ENCODE data around the gene KIRREL3. TPM values are rescaled to one million over a fixed set of nuclear protein-coding genes. Genes with fewer than 3 reads are reported as not detected.

Gene KIRREL3
- total and polyA plus RNA-seq, 7 experiments from 2014 or later, result not detected

DNA sequence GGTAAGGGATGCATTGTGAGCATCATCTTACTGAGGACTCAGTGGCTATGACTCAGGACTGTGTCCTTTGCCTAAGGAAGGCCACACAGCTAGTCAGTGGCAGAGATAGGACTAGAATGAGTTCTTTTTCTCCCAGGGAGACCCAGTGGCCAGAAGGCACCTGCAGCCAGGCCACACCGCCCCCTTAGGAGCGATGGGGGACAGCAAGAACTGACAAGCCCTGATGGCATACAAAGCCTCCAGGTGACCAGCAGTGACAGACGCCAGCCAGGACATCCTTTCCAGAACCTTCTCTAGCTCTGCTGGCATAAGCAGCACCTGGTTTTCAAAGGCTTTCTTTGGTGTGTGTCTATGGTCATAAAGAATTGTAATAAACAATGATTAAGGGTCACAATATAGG lies 405.0 kb downstream of the KIRREL3 start:
- H3K36me3 ChIP-seq (ENCODE audit: control insufficient read depth in 2 of 3, insufficient read depth in 3 of 3, low read length in 3 of 3), result no peaks in the 10 kb centered on the region
- no peaks in the 10 kb centered on the region for H3K4me1 ChIP-seq (ENCODE audit: control insufficient read depth in 2 of 2, insufficient read depth in 2 of 2, low read length in 2 of 2)
- H3K4me3 ChIP-seq (ENCODE audit: low read length), result no peak overlapping the region
- Mint-ChIP-seq H3K4me1 (no peaks in the 10 kb centered on the region), H3K9me3 (peaks cover 0 to 14% (median 0%) of the 10 kb centered on the region in 11 donors), H3K36me3 (no peaks in the 10 kb centered on the region), H3K27me3 (peaks cover 4 to 19% (median 8%) of the 10 kb centered on the region in 5 donors), H3K27ac (no peak overlapping the region), H3K4me3 (no peak overlapping the region)
- intact Hi-C loops (cut with micrococcal nuclease), result no loop called here
- no peak overlapping the region for H3K27ac ChIP-seq (ENCODE audit: low read depth, low read length)
- ATAC-seq, result no peak
- no peaks in the 10 kb centered on the region for H3K9me3 ChIP-seq (ENCODE audit: control insufficient read depth in 2 of 3, low read length in 3 of 3)
- H3K27me3 ChIP-seq (ENCODE audit: control insufficient read depth in 2 of 2, insufficient read depth in 2 of 2, low read length in 2 of 2), result no peaks in the 10 kb centered on the region
- ChIA-PET POLR2A (no interaction called here), CTCF (no interaction called here)
- DNase-seq, result no peak

DNA sequence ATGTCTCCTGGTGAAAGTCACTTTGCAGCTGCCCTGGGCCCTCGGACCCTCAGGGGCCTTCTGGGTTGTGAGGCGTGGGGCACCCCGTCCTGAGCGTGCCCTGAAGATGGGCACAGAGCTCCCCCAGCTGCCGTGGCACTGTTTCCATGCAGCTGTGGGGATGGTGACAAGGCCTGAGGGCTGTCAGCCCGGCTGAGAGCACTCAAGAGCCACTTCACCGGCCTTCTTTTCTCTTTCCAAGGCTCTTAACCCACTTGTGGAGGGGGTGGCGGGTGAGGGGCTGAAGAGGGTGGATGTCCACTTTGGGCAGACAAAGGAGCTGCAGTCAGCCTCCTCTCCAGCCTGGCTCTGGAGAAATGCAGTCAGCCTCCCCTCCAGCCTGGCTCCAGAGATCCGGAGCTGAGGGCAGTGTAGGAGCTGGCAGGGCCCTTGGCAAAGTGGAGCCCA lies 405.6 kb downstream of the KIRREL3 start:
- Histone ChIP-seq H3K27ac (ENCODE audit: low read depth, low read length) (no peak overlapping the region), H3K36me3 (ENCODE audit: control insufficient read depth in 2 of 3, insufficient read depth in 3 of 3, low read length in 3 of 3) (no peaks in the 10 kb centered on the region), H3K27me3 (ENCODE audit: control insufficient read depth in 2 of 2, insufficient read depth in 2 of 2, low read length in 2 of 2) (no peaks in the 10 kb centered on the region), H3K4me3 (ENCODE audit: low read length) (no peak overlapping the region), H3K4me1 (ENCODE audit: control insufficient read depth in 2 of 2, insufficient read depth in 2 of 2, low read length in 2 of 2) (no peaks in the 10 kb centered on the region), H3K9me3 (ENCODE audit: control insufficient read depth in 2 of 3, low read length in 3 of 3) (no peaks in the 10 kb centered on the region)
- ATAC-seq (no peak), DNase-seq (no peak)
- no peak overlapping the region for H3K4me3 Mint-ChIP-seq
- H3K27ac Mint-ChIP-seq, result no peak overlapping the region
- intact Hi-C loops (cut with micrococcal nuclease), result no loop called here
- CTCF ChIA-PET, result no interaction called here
- POLR2A ChIA-PET, result no interaction called here
- peaks cover 0 to 19% (median 5%) of the 10 kb centered on the region in 5 donors for H3K27me3 Mint-ChIP-seq
- H3K9me3 Mint-ChIP-seq, result peaks cover 0 to 14% (median 0%) of the 10 kb centered on the region in 11 donors
- no peaks in the 10 kb centered on the region for H3K36me3 Mint-ChIP-seq
- no peaks in the 10 kb centered on the region for H3K4me1 Mint-ChIP-seq

DNA sequence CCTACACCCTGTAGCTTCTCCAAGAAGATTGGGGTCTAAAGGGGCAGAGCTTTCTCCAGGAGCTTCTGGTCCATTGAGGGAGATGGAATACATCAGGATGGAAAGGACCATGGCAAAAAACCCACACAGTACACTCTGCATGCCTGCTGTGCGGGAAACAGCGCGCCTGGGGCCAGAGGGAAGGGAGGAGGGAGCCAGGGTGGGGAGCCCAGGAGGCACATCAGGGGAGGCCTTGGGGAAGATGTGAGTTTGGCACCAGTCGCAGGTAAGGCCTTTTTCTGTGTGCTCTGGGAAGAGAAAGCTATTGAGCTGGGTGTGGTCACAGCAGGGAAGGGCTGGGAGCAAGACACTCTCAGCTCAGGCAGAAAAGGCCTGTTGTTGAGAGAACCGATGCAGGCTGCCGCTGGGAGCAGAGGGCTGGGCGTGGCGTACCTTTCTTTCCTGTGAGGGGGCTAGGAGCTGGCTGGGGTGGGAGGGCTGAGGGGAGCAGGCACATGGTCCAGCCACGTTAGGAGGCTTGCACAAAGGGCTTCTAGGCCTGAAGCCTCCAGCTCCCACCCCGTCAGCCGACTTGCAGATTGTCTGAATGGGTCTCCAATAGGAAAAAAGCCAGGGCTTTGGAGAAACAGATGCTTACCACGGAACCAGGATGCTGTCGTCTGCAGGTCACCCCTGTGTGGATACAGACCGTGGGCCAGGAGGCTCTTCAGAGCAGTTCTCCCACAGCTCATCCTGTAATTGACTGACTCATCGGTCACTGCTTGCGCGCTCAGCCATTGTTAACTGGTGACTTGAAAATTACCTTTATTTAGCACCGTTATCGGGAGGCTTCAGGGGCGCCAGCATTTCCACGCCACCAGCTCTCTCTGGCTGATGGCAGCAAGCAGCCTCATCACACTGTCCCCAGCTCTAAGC lies 407.8 kb downstream of the KIRREL3 start:
- Mint-ChIP-seq H3K27me3 (peaks cover 0 to 6% (median under 1%) of the 10 kb centered on the region in 5 donors), H3K36me3 (no peaks in the 10 kb centered on the region), H3K9me3 (peaks cover 0 to 1% (median 0%) of the 10 kb centered on the region in 11 donors), H3K4me3 (no peak overlapping the region), H3K4me1 (no peaks in the 10 kb centered on the region), H3K27ac (no peak overlapping the region)
- Histone ChIP-seq H3K4me3 (ENCODE audit: low read length) (no peak overlapping the region), H3K27me3 (ENCODE audit: control insufficient read depth in 2 of 2, insufficient read depth in 2 of 2, low read length in 2 of 2) (no peaks in the 10 kb centered on the region), H3K4me1 (ENCODE audit: control insufficient read depth in 2 of 2, insufficient read depth in 2 of 2, low read length in 2 of 2) (no peaks in the 10 kb centered on the region), H3K9me3 (ENCODE audit: control insufficient read depth in 2 of 3, low read length in 3 of 3) (no peaks in the 10 kb centered on the region), H3K36me3 (ENCODE audit: control insufficient read depth in 2 of 3, insufficient read depth in 3 of 3, low read length in 3 of 3) (no peaks in the 10 kb centered on the region), H3K27ac (ENCODE audit: low read depth, low read length) (no peak overlapping the region)
- CTCF ChIA-PET, result no interaction called here
- no peak for ATAC-seq
- POLR2A ChIA-PET, result no interaction called here
- no peak for DNase-seq
- intact Hi-C loops (cut with micrococcal nuclease), result no loop called here

DNA sequence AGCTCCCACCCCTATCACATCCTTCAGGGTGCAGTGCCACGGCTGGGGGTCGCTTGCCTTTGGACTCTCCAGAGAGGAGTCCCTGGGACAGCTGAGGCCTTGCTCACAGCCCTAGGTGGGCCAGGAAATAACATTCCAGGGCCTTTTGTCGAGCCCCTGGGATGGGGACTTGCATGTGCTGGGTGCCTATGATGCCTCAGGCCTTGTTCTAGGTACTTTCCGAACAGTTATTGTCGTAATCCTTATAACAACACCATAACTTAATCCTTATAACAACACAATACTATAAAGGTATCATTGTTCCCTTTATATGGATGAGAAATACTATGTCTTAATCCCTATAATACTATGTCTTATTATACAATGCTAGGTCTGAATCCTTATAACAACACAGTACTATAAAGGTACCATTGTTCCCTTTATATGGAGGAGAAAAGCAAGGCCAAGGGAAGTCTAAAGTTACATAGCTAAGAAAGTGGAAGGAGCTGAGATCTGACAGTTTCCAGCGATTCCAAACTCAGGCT lies 408.5 kb downstream of the KIRREL3 start:
- no peaks in the 10 kb centered on the region for H3K36me3 Mint-ChIP-seq
- H3K4me1 Mint-ChIP-seq, result no peaks in the 10 kb centered on the region
- no peaks in the 10 kb centered on the region for H3K9me3 ChIP-seq (ENCODE audit: control insufficient read depth in 2 of 3, low read length in 3 of 3)
- POLR2A ChIA-PET, result no interaction called here
- no peak overlapping the region for H3K27ac ChIP-seq (ENCODE audit: low read depth, low read length)
- no peak overlapping the region for H3K4me3 ChIP-seq (ENCODE audit: low read length)
- ATAC-seq, result no peak
- no peak overlapping the region for H3K4me3 Mint-ChIP-seq
- intact Hi-C loops (cut with micrococcal nuclease), result no loop called here
- H3K36me3 ChIP-seq (ENCODE audit: control insufficient read depth in 2 of 3, insufficient read depth in 3 of 3, low read length in 3 of 3), result no peaks in the 10 kb centered on the region
- CTCF ChIA-PET, result no interaction called here
- H3K9me3 Mint-ChIP-seq, result no peaks in the 10 kb centered on the region
- peaks cover 0 to 6% (median 0%) of the 10 kb centered on the region in 5 donors for H3K27me3 Mint-ChIP-seq
- H3K27ac Mint-ChIP-seq, result no peak overlapping the region
- H3K4me1 ChIP-seq (ENCODE audit: control insufficient read depth in 2 of 2, insufficient read depth in 2 of 2, low read length in 2 of 2), result no peaks in the 10 kb centered on the region
- no peak for DNase-seq
- H3K27me3 ChIP-seq (ENCODE audit: control insufficient read depth in 2 of 2, insufficient read depth in 2 of 2, low read length in 2 of 2), result no peaks in the 10 kb centered on the region

DNA sequence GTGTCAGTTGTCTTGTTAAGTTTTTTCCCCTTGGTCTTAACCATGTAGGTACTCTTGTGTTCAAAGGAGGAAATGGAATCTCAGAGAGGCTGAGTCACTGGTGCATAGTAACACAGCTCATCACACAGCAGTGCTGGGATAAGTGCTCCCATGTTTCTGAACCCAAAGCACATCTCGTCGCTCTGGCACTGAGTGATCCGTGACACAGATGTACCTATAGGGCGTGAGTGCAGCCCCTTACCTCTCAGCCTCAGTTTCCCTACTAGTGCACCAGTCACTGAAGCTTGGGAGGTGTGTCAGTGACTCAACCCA lies 411.1 kb downstream of the KIRREL3 start:
- Histone ChIP-seq H3K9me3 (ENCODE audit: control insufficient read depth in 2 of 3, low read length in 3 of 3) (no peaks in the 10 kb centered on the region), H3K27me3 (ENCODE audit: control insufficient read depth in 2 of 2, insufficient read depth in 2 of 2, low read length in 2 of 2) (no peaks in the 10 kb centered on the region), H3K36me3 (ENCODE audit: control insufficient read depth in 2 of 3, insufficient read depth in 3 of 3, low read length in 3 of 3) (no peaks in the 10 kb centered on the region), H3K27ac (ENCODE audit: low read depth, low read length) (no peak overlapping the region), H3K4me3 (ENCODE audit: low read length) (no peak overlapping the region), H3K4me1 (ENCODE audit: control insufficient read depth in 2 of 2, insufficient read depth in 2 of 2, low read length in 2 of 2) (no peaks in the 10 kb centered on the region)
- ChIA-PET POLR2A (no interaction called here), CTCF (no interaction called here)
- Mint-ChIP-seq H3K4me1 (no peaks in the 10 kb centered on the region), H3K27ac (no peak overlapping the region), H3K4me3 (no peak overlapping the region), H3K36me3 (no peaks in the 10 kb centered on the region), H3K27me3 (peaks cover 0 to 8% (median 0%) of the 10 kb centered on the region in 5 donors), H3K9me3 (no peaks in the 10 kb centered on the region)
- DNase-seq, result no peak
- no peak for ATAC-seq
- intact Hi-C loops (cut with micrococcal nuclease), result no loop called here

DNA sequence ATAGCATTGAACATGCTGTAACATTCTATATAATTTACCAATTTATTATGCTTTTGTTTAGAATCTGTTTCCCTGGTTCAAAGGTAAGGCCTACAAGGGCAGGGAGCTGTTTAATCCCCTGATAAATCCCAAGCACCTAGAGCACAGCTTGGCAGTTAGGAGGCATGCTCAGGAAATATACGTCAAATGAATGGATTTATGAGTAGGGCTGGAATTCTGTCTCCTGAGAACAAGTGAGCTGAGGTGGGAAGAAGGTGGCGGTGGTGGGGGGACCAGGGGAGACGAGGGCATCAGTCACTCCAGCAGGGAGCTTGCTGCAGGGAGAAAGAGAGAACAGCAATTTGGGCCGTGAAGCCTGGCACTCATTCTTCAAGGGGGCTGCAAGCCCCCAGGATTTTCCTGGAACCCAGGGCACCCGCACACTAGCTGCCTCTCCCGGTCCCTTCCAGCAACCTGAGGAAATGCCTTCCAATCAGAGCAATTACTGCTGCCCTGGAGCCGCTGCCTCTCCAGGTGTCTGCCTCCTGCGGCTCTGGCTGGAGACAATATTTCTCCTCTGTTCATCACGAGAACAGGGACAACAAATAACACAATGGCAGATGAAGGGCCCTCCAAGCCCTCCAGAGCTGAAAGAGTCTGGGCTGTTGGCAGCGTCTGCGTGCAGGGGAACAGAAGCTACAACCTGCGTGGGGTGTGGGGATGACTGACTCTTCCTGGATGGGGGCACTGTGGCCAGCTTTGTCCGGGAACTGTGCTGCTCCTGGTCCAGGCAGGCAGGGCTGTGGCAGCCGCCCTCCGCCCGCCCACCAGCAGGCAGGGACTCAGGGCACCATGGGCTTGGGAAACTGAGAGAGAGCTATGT lies 411.7 kb downstream of the KIRREL3 start:
- ATAC-seq (no peak), DNase-seq (no peak)
- ChIA-PET CTCF (no interaction called here), POLR2A (no interaction called here)
- H3K4me3 ChIP-seq (ENCODE audit: low read length), result no peak overlapping the region
- peaks cover 0 to 12% (median 0%) of the 10 kb centered on the region in 5 donors for H3K27me3 Mint-ChIP-seq
- no peaks in the 10 kb centered on the region for H3K27me3 ChIP-seq (ENCODE audit: control insufficient read depth in 2 of 2, insufficient read depth in 2 of 2, low read length in 2 of 2)
- no peak overlapping the region for H3K27ac Mint-ChIP-seq
- H3K36me3 Mint-ChIP-seq, result no peaks in the 10 kb centered on the region
- no peaks in the 10 kb centered on the region for H3K9me3 ChIP-seq (ENCODE audit: control insufficient read depth in 2 of 3, low read length in 3 of 3)
- H3K27ac ChIP-seq (ENCODE audit: low read depth, low read length), result no peak overlapping the region
- H3K4me1 Mint-ChIP-seq, result no peaks in the 10 kb centered on the region
- no peak overlapping the region for H3K4me3 Mint-ChIP-seq
- H3K4me1 ChIP-seq (ENCODE audit: control insufficient read depth in 2 of 2, insufficient read depth in 2 of 2, low read length in 2 of 2), result no peaks in the 10 kb centered on the region
- H3K9me3 Mint-ChIP-seq, result no peaks in the 10 kb centered on the region
- intact Hi-C loops (cut with micrococcal nuclease), result no loop called here
- H3K36me3 ChIP-seq (ENCODE audit: control insufficient read depth in 2 of 3, insufficient read depth in 3 of 3, low read length in 3 of 3), result no peaks in the 10 kb centered on the region
